HG02588 (cell line): Measurements from ENCODE around the gene PTEN.
A peak's percentile ranks its signal among the peaks of the same experiment; 100 is the strongest.
"Not testable (repeated sequence)": the region's sequence is repeated elsewhere in the genome, so short reads cannot be mapped to it uniquely, and the experiment has no call there.

ENCODE experiments used
- ATAC-seq: cut with Tn5 transposase; IDR thresholded peaks from one replicate; pipeline ENCODE4 v1.9.1; 2021; ENCODE audit warnings: mild to moderate bottlenecking, moderate library complexity; ENCODE audit not compliant: unreplicated experiment

The PTEN gene

GRCh38 chr10:87863053-87863943 is at the start of gene PTEN, which contains the start of gene KLLN:
PTEN (plus strand) TSS chr10:87863625; CDS start chr10:87864470, 845 bp downstream.
KLLN (minus strand) TSS chr10:87863533; CDS start chr10:87862487, 1,046 bp downstream.
- ATAC-seq: peak; percentile 40

- no peak for ATAC-seq
Observed at GRCh38 chr10:87816163-87816897, 47.1 kb upstream of the PTEN start.

DNA sequence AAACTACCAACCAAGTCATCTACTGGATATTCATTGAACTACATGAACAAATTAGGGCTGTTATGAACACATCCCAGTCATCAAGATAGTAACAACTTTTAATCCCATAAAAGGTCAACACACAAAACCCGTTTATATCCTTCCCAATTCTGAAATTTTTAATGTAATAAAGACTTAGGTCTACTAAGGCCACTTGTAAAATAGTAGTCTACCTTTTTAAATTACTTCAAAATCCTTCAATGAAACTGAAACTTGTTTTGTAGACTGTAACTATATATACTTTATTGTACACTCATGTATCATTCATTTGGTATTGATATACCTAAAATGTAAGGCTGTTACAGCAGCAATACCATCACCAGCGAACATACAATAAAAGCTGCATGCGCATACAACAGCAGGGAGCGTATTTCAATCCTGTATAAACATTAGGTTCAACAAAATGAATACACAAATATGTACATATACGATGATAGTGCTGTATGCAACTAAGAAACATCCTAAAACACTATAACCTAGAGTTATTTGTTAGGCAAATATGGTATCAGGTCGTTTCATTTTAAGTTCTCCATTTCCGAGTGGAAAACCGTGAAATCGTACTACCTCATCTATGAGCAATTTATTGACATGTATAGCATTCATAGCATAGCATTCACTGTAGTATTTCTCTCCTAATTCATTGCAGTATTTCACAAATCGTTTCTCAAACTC is 46.4 kb upstream of the PTEN start:
- no peak for ATAC-seq

- ATAC-seq: peak; percentile 69
Observed at GRCh38 chr10:87817609-87818504, 45.6 kb upstream of the PTEN start, which contains the start of gene ATAD1. ATAD1 (minus strand) TSS chr10:87818226; CDS start chr10:87814599, 3,627 bp downstream.

DNA sequence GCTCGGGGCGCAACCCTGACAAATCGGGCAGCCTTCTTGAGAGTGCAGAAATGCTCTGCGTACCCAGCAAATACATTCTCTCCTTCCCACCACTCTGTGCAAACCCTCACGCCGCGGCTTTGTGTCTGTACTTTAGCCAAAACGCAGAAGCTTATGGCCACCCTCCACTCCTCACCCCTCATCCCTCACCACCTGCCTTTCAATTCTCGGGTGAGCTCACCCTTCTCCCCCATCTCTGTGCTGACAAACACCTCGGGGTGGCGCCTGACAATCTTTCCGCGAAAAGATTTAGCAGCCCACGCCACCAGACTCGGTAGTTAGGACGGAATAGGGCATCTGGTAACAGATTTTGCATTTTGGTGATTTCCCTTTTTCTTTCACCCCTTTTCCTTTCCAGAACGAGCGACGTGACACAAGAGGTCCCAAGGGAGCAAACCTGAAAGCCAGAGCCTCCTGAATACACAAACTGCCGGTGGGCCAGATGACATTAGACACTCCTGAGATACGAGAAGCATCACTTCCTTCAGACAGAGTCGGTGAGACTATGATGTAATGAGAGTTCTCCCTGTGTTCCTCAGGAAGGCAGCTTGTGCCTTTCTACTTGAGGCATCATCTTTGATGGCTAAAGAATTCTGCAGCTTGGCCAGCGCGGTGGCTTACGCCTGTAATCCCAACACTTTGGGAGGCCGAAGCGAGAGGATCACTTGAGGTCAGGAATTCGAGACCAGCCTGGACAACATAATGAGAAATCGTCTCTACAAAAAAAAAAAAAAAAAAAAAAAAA is 44.7 kb upstream of the PTEN start:
- ATAC-seq: peak; percentile 46

DNA sequence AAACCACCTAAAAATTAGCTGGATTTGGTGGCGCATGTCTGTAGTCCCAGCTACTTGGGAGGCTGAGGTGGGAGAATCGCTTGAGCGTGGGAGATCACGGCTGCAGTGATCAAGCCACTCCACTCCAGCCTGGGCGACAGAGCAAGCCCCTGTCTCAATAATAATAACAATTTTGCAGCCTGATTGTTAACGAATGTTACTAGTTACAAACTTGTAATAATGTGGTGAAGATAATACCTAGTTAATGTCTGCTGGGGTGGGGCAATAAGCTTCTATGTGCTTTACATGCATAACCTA is 44.2 kb upstream of the PTEN start:
- no peak for ATAC-seq

DNA sequence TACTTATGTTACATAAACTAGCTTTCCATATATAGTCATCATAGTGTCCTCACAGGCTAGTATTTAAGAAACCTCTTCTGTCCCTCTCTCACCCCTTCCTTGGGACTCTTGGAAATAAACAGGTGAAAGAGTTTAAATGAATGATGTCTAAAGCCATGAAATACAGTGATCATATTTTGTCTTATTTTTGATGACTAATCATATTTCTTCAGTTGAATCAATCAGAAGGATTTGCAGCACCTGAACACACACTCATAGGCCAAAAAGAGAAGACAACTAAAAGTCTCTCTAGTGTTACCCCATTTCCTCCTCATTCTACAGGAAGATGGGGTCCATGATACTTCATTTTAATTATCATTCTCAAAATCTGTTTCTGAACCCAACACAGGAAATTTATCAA is 36.8 kb upstream of the PTEN start:
- no peak for ATAC-seq

DNA sequence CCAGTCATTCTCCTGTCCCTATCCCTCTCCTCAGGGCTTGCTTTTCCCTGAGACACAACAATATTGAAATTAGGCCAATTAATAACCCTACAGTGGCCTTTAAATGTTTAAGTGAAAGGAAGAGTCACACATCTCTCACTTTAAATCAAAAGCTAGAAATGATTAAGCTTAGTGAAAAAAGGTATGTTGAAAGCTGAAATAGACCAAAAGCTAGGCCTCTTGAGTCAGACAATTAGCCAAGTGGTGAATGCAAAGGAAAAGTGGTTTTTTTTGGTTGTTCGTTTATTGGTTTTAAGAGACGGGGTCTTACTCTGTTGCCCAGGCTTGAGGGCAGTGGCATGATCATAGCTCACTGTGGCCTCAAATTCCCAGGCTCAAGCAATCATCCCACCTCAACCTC is 35.7 kb upstream of the PTEN start:
- ATAC-seq: no peak

DNA sequence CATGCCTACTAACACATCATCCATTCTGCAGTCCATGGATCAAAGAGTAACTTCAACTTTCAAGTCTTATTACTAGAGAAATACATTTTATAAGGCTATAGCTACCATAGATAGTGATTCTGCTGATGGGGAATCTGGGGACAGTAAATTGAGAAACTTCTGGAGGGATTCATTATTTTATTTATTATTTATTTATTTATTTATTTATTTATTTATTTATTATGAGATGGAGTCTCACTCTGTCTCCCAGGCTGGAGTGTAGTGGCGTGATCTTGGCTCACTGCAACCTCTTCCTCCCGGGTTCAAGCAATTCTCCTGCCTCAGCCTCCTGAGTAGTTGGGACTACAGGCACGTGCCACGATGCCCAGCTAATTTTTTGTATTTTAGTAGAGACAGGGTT is 34.4 kb upstream of the PTEN start:
- ATAC-seq: not testable (repeated sequence)

- no peak for ATAC-seq
Observed at GRCh38 chr10:87829986-87830729, 33.3 kb upstream of the PTEN start.

- no peak for ATAC-seq
Observed at GRCh38 chr10:87836098-87836497, 27.3 kb upstream of the PTEN start.

DNA sequence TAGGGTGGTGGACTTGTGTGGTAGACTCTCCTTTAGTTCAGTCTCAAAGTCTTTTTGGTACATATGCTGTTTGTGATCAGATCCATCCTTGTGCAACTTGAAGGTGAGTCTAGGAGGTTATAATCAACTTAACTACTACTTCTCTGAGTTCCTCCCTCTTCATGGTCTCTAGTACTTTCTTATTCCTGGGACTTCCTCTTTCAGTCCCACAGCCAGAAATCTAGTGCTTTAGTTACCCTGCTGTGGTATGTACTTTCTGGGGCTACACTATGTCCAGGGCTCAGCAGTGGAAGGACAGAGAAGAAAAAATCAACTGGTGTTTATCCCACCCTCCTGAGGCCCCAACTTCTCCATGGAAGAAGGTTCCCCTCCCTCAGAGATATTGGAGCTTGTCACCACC is 26.0 kb upstream of the PTEN start:
- ATAC-seq: no peak

- ATAC-seq: no peak
Observed at GRCh38 chr10:87838650-87839049, 24.8 kb upstream of the PTEN start.

- ATAC-seq: no peak
Observed at GRCh38 chr10:87841186-87841585, 22.2 kb upstream of the PTEN start.

- ATAC-seq: no peak
Observed at GRCh38 chr10:87842220-87842641, 21.2 kb upstream of the PTEN start.

GRCh38 chr10:87842776-87843497 is 20.5 kb upstream of the PTEN start:
- no peak for ATAC-seq

DNA sequence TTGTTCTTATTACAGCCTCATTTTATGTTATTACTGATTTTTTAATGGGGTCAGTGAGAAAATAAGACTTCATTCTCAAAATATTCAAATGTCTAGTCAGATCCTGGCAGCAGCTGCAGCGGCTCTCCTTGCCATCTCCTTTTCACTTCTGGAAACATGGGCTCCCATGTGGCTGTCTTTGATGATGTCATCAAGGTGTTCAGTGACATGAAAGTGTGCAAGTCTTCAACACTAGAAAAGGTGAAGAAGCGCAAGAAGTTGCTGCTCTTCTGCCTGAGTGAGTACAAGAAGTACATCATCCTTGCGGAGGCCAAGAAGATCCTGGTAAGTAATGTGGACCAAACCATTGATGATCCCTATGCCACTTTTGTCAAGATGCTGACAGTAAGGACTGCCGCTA is 19.7 kb upstream of the PTEN start:
- no peak for ATAC-seq
